CD8-positive, alpha-beta memory T cell (primary cell): ENCODE data around the gene RNF128. TPM values are rescaled to one million over a fixed set of nuclear protein-coding genes. Genes with fewer than 3 reads are reported as not detected.
"Not testable (repeated sequence)": the region's sequence is repeated elsewhere in the genome, so short reads cannot be mapped to it uniquely, and the experiment has no call there.

Experiments used
- CTCF ChIA-PET: fragments of 350-600 bp; sonication (Branson Sonifier 250); formaldehyde crosslinking; loops from one replicate; lab custom pipeline; 2021; ENCODE audit warnings: antibody characterized with exemption; lab: Charles Lee
- POLR2A ChIA-PET: fragments of 350-600 bp; sonication (Branson Sonifier 250); formaldehyde crosslinking; loops from one replicate; lab custom pipeline; 2021; ENCODE audit warnings: antibody characterized with exemption; lab: Charles Lee
- DNase-seq, 5 donors: peaks; one replicate each; pipeline versions ENCODE4 v3.0.0 to v3.0.0-alpha.2; 2020 to 2022; ENCODE audit warnings: mixed read lengths in 1 of 5
- H3K27ac ChIP-seq: one replicate; pipeline ENCODE4 v1.7.0; 2013; ENCODE audit warnings: low read depth, mild to moderate bottlenecking, low read length, moderate library complexity
- H3K27me3 ChIP-seq: 2 replicates; pipeline ENCODE4 v1.7.0; 2013; ENCODE audit warnings: low read length, mild to moderate bottlenecking; ENCODE audit not compliant: insufficient read depth, poor library complexity, severe bottlenecking
- H3K36me3 ChIP-seq: 2 replicates; pipeline ENCODE4 v1.7.0; 2013; ENCODE audit warnings: mild to moderate bottlenecking, low read length, moderate library complexity; ENCODE audit not compliant: insufficient read depth
- H3K4me1 ChIP-seq: 2 replicates; pipeline ENCODE4 v1.7.0; 2013; ENCODE audit warnings: mild to moderate bottlenecking, low read length, moderate library complexity; ENCODE audit not compliant: insufficient read depth
- H3K4me3 ChIP-seq: 2 replicates; pipeline ENCODE4 v1.7.0; 2013; ENCODE audit warnings: mild to moderate bottlenecking, low read length
- H3K9me3 ChIP-seq: 2 replicates; pipeline ENCODE4 v1.7.0; 2013; ENCODE audit warnings: mild to moderate bottlenecking, low read length
- H3K27ac Mint-ChIP-seq, 8 donors: one replicate each; pipeline ENCODE4 v1.8.0; 2020 to 2021; ENCODE audit warnings: mixed read lengths in 8 of 8, mild to moderate bottlenecking in 6 of 8, inconsistent platforms in 3 of 8, moderate library complexity in 3 of 8
- H3K27me3 Mint-ChIP-seq, 2 donors: one replicate each; pipeline ENCODE4 v1.8.0; 2020 to 2021; ENCODE audit warnings: mixed read lengths in 2 of 2, mild to moderate bottlenecking in 1 of 2, moderate library complexity in 1 of 2
- H3K36me3 Mint-ChIP-seq, 3 donors: one replicate each; pipeline ENCODE4 v1.8.0; 2020 to 2021; ENCODE audit warnings: mixed read lengths in 3 of 3, inconsistent platforms in 1 of 3, mild to moderate bottlenecking in 1 of 3
- H3K4me1 Mint-ChIP-seq, 3 donors: one replicate each; pipeline ENCODE4 v1.8.0; 2020 to 2021; ENCODE audit warnings: mixed read lengths in 3 of 3, inconsistent platforms in 1 of 3, mild to moderate bottlenecking in 1 of 3
- H3K4me3 Mint-ChIP-seq, 7 donors: one replicate each; pipeline ENCODE4 v1.8.0; 2020 to 2021; ENCODE audit warnings: mixed read lengths in 7 of 7, mild to moderate bottlenecking in 6 of 7, moderate library complexity in 4 of 7, inconsistent platforms in 2 of 7
- H3K9me3 Mint-ChIP-seq, 5 donors: one replicate each; pipeline ENCODE4 v1.8.0; 2020 to 2022; ENCODE audit warnings: mixed read lengths in 5 of 5, mild to moderate bottlenecking in 3 of 5, moderate library complexity in 2 of 5, inconsistent platforms in 1 of 5
- polyA plus RNA-seq: library from polyadenylated mRNA; unstranded; fragments of 300-500 nt; fragmentation: Illumina TruSeq; gene quantifications from one replicate; pipeline ENCODE4 v1.2.3, GENCODE V29; 2021
- total RNA-seq, 2 experiments: library from RNA; stranded (reverse); gene quantifications; one replicate each; pipeline ENCODE4 v1.2.3, GENCODE V29; 2021

The RNF128 gene
- total and polyA plus RNA-seq, 3 experiments from 2014 or later: not detected

- H3K4me1 ChIP-seq: peaks cover 6% of the 10 kb centered on the region
- Mint-ChIP-seq H3K27ac (no peak overlapping the region), H3K27me3 (peaks cover 26 to 43% of the 10 kb centered on the region in 2 donors), H3K9me3 (no peaks in the 10 kb centered on the region), H3K36me3 (peaks cover 0 to 2% (median 0%) of the 10 kb centered on the region in 3 donors), H3K4me3 (peak overlapping the region in 6 of 7 donors; percentile 82 to 92 (median 86)), H3K4me1 (peaks cover 8 to 18% (median 10%) of the 10 kb centered on the region in 3 donors)
- H3K36me3 ChIP-seq: no peaks in the 10 kb centered on the region
- H3K9me3 ChIP-seq: no peaks in the 10 kb centered on the region
- ChIA-PET POLR2A (no interaction called here), CTCF (interaction anchor here (1.2 kb wide), 1 partner anchor 321 kb away, joined by 3 read pairs; no protein-coding TSS in a partner anchor)
- no peak for DNase-seq
- no peaks in the 10 kb centered on the region for H3K27me3 ChIP-seq
- H3K4me3 ChIP-seq: peak overlapping the region; percentile 32
- no peak overlapping the region for H3K27ac ChIP-seq
Measured at GRCh38 chrX:106802063-106802387, 75.5 kb downstream of the RNF128 start.

DNA sequence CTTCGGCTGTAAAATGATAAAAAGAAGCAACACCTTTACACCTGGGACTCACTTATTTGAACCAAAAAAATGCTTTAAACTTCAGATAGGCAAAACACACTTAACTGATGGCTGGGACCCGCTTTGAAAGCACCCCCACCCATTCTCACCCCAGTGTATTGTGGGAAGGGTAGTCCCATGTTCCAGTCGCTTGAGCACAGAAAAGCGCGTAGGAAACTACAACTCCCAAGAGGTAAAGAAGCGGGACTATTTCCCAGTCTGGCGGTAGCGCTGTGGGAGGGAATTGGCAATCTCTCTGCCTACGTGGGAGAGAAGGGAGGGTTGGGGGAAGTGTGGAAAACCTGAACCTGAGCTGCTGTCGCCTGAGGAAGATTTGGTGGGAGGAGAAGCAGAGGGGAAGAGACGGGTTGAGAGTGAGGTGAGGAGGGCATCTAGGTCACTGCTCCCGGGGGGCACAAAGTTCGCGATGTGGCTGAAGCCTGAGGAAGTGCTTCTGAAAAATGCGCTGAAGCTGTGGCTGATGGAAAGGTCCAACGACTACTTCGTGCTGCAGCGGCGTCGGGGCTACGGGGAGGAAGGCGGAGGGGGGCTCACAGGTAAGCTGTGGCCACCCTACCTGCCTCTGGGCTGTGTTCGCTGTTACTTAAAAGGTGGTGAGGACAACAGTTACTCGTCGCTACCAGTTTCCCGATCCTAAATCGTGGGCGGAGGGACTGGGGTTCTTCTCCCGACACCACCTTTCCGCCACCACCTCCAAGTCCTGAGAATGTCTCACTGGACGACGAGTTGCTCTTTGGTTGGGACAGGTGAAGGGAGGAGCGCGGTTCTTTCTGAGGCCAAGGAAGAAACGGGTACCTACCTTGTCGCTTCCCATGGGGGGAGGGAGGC, 76.1 kb downstream of the RNF128 start, which contains the start of gene TBC1D8B:
Gene TBC1D8B, plus strand, starts transcription at position 286 of the 888 bp plus-strand sequence. Its CDS starts 181 bp downstream, at position 467.
- Histone ChIP-seq H3K9me3 (no peaks in the 10 kb centered on the region), H3K4me3 (peak within 1 kb of the TSS; percentile 32), H3K4me1 (peaks cover 6% of the 10 kb centered on the region), H3K27ac (no peak within 1 kb of the TSS), H3K27me3 (no peaks in the 10 kb centered on the region), H3K36me3 (no peaks in the 10 kb centered on the region)
- peak in 2 of 5 donors; percentile 7 to 41 for DNase-seq
- peaks cover 8 to 18% (median 10%) of the 10 kb centered on the region in 3 donors for H3K4me1 Mint-ChIP-seq
- H3K9me3 Mint-ChIP-seq: no peaks in the 10 kb centered on the region
- peaks cover 0 to 2% (median 0%) of the 10 kb centered on the region in 3 donors for H3K36me3 Mint-ChIP-seq
- H3K4me3 Mint-ChIP-seq: peak within 1 kb of the TSS; percentile 72 to 92 (median 84)
- peaks cover 26 to 46% of the 10 kb centered on the region in 2 donors for H3K27me3 Mint-ChIP-seq
- ChIA-PET CTCF (interaction anchor here (1.2 kb wide), 1 partner anchor 321 kb away, joined by 3 read pairs; no protein-coding TSS in a partner anchor), POLR2A (no interaction called here)
- peak within 1 kb of the TSS in 3 of 8 donors; percentile 16 to 87 (median 48) for H3K27ac Mint-ChIP-seq

DNA sequence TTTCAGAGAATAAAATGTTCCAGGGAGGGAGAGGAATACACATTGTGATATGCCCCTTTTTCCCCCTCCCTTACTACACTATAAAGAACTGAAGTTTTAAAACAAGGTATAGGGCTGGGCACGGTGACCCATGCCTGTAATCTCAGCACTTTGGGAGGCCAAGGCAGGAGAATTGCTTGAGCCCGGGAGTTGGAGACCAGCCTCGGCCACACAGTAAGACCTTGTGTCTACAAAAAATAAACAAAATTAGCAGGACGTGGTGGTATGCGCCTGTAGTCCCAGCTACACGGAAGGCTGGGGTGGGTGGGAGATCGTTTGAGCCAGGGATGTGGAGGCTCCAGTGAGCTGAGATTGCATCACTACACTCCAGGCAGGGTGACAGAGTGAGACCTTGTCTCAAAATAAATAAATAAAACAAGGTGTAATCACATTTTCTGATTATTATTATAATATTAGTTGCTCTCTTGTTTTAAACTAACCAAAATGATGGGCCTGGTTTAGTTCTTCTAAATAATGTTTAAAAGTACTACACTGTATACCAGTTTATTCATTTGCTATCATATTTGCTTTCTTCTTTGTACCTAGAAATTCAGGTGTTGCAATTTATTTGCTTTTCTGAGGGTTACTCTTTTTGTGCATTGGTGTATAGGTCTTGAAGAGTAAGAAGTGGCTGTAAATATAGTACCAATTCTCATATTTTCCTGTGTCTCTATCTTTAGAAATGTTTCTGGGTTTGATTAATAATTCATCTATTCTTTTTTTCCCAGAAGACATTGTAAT, 84.8 kb downstream of the RNF128 start:
- no peak overlapping the region for H3K27ac ChIP-seq
- H3K27me3 ChIP-seq: no peaks in the 10 kb centered on the region
- Mint-ChIP-seq H3K4me3 (no peak overlapping the region), H3K27me3 (peaks cover 4 to 14% of the 10 kb centered on the region in 2 donors), H3K36me3 (no peaks in the 10 kb centered on the region), H3K27ac (no peak overlapping the region), H3K4me1 (no peaks in the 10 kb centered on the region), H3K9me3 (peaks cover 0 to 2% (median 0%) of the 10 kb centered on the region in 5 donors)
- no peak for DNase-seq
- CTCF ChIA-PET: no interaction called here
- no peak overlapping the region for H3K4me3 ChIP-seq
- POLR2A ChIA-PET: no interaction called here
- no peaks in the 10 kb centered on the region for H3K4me1 ChIP-seq
- H3K9me3 ChIP-seq: no peaks in the 10 kb centered on the region
- no peaks in the 10 kb centered on the region for H3K36me3 ChIP-seq

- H3K27ac ChIP-seq, H3K4me1 Mint-ChIP-seq, H3K36me3 ChIP-seq, CTCF ChIA-PET, H3K4me3 Mint-ChIP-seq, DNase-seq, POLR2A ChIA-PET, H3K4me1 ChIP-seq, H3K4me3 ChIP-seq, H3K36me3 Mint-ChIP-seq, H3K27me3 ChIP-seq, H3K9me3 ChIP-seq, H3K9me3 Mint-ChIP-seq, H3K27ac Mint-ChIP-seq: not testable (repeated sequence)
- peaks cover 9 to 11% of the 10 kb centered on the region in 2 donors for H3K27me3 Mint-ChIP-seq
Measured at GRCh38 chrX:106812930-106813329, 86.4 kb downstream of the RNF128 start.

- DNase-seq, H3K9me3 Mint-ChIP-seq, H3K9me3 ChIP-seq, H3K4me3 ChIP-seq, H3K36me3 Mint-ChIP-seq, POLR2A ChIA-PET, H3K4me1 Mint-ChIP-seq, CTCF ChIA-PET, H3K36me3 ChIP-seq, H3K27ac ChIP-seq, H3K4me1 ChIP-seq, H3K27me3 ChIP-seq, H3K27ac Mint-ChIP-seq, H3K4me3 Mint-ChIP-seq: not testable (repeated sequence)
- peaks cover 7 to 11% of the 10 kb centered on the region in 2 donors for H3K27me3 Mint-ChIP-seq
Measured at GRCh38 chrX:106814093-106814492, 87.6 kb downstream of the RNF128 start.

Other genes starting within 250 kb of the RNF128 start
- 1 to 10 TPM; 6.7 to 6.8 TPM for gene RADX, start 114.7 kb upstream of the RNF128 start, total RNA-seq
- gene RADX, start 114.7 kb upstream of the RNF128 start, polyA plus RNA-seq: 2.4 TPM
- 1 to 10 TPM; 1.1 to 1.5 TPM for gene TBC1D8B, start 76.0 kb downstream of the RNF128 start, total RNA-seq
- 0.48 TPM for gene TBC1D8B, start 76.0 kb downstream of the RNF128 start, polyA plus RNA-seq
- gene RIPPLY1, start 176.6 kb downstream of the RNF128 start, total RNA-seq: not detected
- not detected for gene RIPPLY1, start 176.6 kb downstream of the RNF128 start, polyA plus RNA-seq
- not detected for gene CLDN2, start 193.7 kb downstream of the RNF128 start, total RNA-seq
- not detected for gene CLDN2, start 193.7 kb downstream of the RNF128 start, polyA plus RNA-seq